Suppressor macrophage treated with lipopolysaccharide for 4 hours (primary cell): ENCODE data around the gene CHURC1.
A peak's percentile ranks its signal among the peaks of the same experiment; 100 is the strongest.

Experiments
- DNase-seq: peaks from one replicate; pipeline ENCODE4 v3.0.0-alpha.2; 2020

Gene CHURC1

GRCh38 chr14:64958743-64959142, 44.5 kb downstream of the CHURC1 start:
- no peak for DNase-seq

GRCh38 chr14:64960762-64961276, 46.6 kb downstream of the CHURC1 start:
- no peak for DNase-seq

GRCh38 chr14:64963611-64964010, 49.4 kb downstream of the CHURC1 start:
- no peak for DNase-seq

GRCh38 chr14:64965356-64966000, 51.2 kb downstream of the CHURC1 start:
- DNase-seq = no peak

GRCh38 chr14:64966976-64967375, 52.7 kb downstream of the CHURC1 start:
- no peak for DNase-seq

- DNase-seq = no peak
Observed at GRCh38 chr14:64968167-64968566, 53.9 kb downstream of the CHURC1 start.

GRCh38 chr14:64968651-64969050, 54.4 kb downstream of the CHURC1 start:
- no peak for DNase-seq

- no peak for DNase-seq
Observed at GRCh38 chr14:64970041-64970440, 55.8 kb downstream of the CHURC1 start.

- no peak for DNase-seq
Observed at GRCh38 chr14:64970776-64971477, 56.7 kb downstream of the CHURC1 start.

- no peak for DNase-seq
Observed at GRCh38 chr14:64971491-64971942, 57.3 kb downstream of the CHURC1 start.

- peak; percentile 47 for DNase-seq
Observed at GRCh38 chr14:64971943-64972791, 57.9 kb downstream of the CHURC1 start, which contains the start of gene RAB15. TSS of gene RAB15 (minus strand) at chr14:64972336. CDS start at chr14:64972076, 260 bp downstream.

- DNase-seq = no peak
Observed at GRCh38 chr14:64973026-64973442, 58.8 kb downstream of the CHURC1 start.

- no peak for DNase-seq
Observed at GRCh38 chr14:64973826-64974225, 59.6 kb downstream of the CHURC1 start.

- DNase-seq = no peak
Observed at GRCh38 chr14:64974563-64974962, 60.3 kb downstream of the CHURC1 start.

GRCh38 chr14:64979336-64980074, 65.2 kb downstream of the CHURC1 start:
- DNase-seq = no peak

- peak; percentile 70 for DNase-seq
Observed at GRCh38 chr14:64983439-64984310, 69.4 kb downstream of the CHURC1 start.
